GM23338 (cell line): ENCODE measurements around the gene SOAT2. TPM values are rescaled to one million over a fixed set of nuclear protein-coding genes. Genes with fewer than 3 reads are reported as not detected.
"Not testable (repeated sequence)": the region's sequence is repeated elsewhere in the genome, so short reads cannot be mapped to it uniquely, and the experiment has no call there.

Source experiments
- ATAC-seq: fragments of 200-7000 bp; cut with Tn5 transposase; 3 replicates; pipeline ENCODE4 v1.9.1; 2020
- DNase-seq: peaks from one replicate; pipeline ENCODE4 v3.0.0-alpha.2; 2015; ENCODE audit warnings: low spot score
- H2AFZ ChIP-seq: fragments of 200-600 bp; sonication (generic); 2 replicates; pipeline ENCODE4 v1.8.0; 2016; ENCODE audit warnings: antibody characterized with exemption, mild to moderate bottlenecking, moderate library complexity
- H3F3A ChIP-seq: fragments of 200-600 bp; sonication (generic); replicated peaks from 2 replicates; pipeline ENCODE4 v1.8.0; 2017; ENCODE audit warnings: antibody characterized with exemption, mixed run types, low read depth
- H3K27ac ChIP-seq: fragments of 200-600 bp; sonication (generic); 2 replicates; pipeline ENCODE4 v1.6.1; 2016; ENCODE audit warnings: low read depth
- H3K27me3 ChIP-seq: fragments of 200-600 bp; sonication (generic); 2 replicates; pipeline ENCODE4 v1.8.0; 2016; ENCODE audit warnings: mild to moderate bottlenecking, mixed run types, moderate library complexity; ENCODE audit not compliant: insufficient read depth
- H3K36me3 ChIP-seq: fragments of 200-600 bp; sonication (generic); 2 replicates; pipeline ENCODE4 v1.8.0; 2016; ENCODE audit warnings: mild to moderate bottlenecking; ENCODE audit not compliant: insufficient read depth
- H3K4me1 ChIP-seq: fragments of 200-600 bp; sonication (generic); 2 replicates; pipeline ENCODE4 v1.8.0; 2016; ENCODE audit warnings: mild to moderate bottlenecking, moderate library complexity; ENCODE audit not compliant: insufficient read depth
- H3K4me2 ChIP-seq: fragments of 200-600 bp; sonication (generic); 2 replicates; pipeline ENCODE4 v1.7.1; 2017; ENCODE audit warnings: mixed run types
- H3K4me3 ChIP-seq: fragments of 200-600 bp; sonication (generic); 2 replicates; pipeline ENCODE4 v1.6.1; 2016; ENCODE audit warnings: mixed run types
- H3K79me2 ChIP-seq: fragments of 200-600 bp; sonication (generic); replicated peaks from 2 replicates; pipeline ENCODE4 v1.8.0; 2017; ENCODE audit warnings: mild to moderate bottlenecking; ENCODE audit not compliant: insufficient read depth
- H3K9me2 ChIP-seq: fragments of 200-600 bp; sonication (generic); 2 replicates; pipeline ENCODE4 v1.8.0; 2017; ENCODE audit not compliant: insufficient read depth
- H4K20me1 ChIP-seq: fragments of 200-600 bp; sonication (generic); replicated peaks from 2 replicates; pipeline ENCODE4 v1.8.0; 2017; ENCODE audit warnings: mild to moderate bottlenecking; ENCODE audit not compliant: insufficient read depth
- H3K27ac Mint-ChIP-seq: 2 replicates; pipeline ENCODE4 v1.8.0; 2020; ENCODE audit warnings: inconsistent platforms, mild to moderate bottlenecking, moderate library complexity, mixed read lengths
- H3K27me3 Mint-ChIP-seq: 3 replicates; pipeline ENCODE4 v1.8.0; 2022; ENCODE audit warnings: low read depth, mild to moderate bottlenecking, moderate library complexity, mixed read lengths, inconsistent platforms; ENCODE audit not compliant: insufficient read depth, poor library complexity
- H3K36me3 Mint-ChIP-seq: 3 replicates; pipeline ENCODE4 v1.8.0; 2021; ENCODE audit warnings: low read depth, mild to moderate bottlenecking, inconsistent platforms, moderate library complexity, mixed read lengths
- H3K4me1 Mint-ChIP-seq: 3 replicates; pipeline ENCODE4 v1.8.0; 2020; ENCODE audit warnings: mild to moderate bottlenecking, inconsistent platforms, mixed read lengths
- H3K4me3 Mint-ChIP-seq: 3 replicates; pipeline ENCODE4 v1.8.0; 2021; ENCODE audit warnings: moderate library complexity, mild to moderate bottlenecking, inconsistent platforms, mixed read lengths
- H3K9me3 Mint-ChIP-seq: 3 replicates; pipeline ENCODE4 v1.8.0; 2020; ENCODE audit warnings: moderate library complexity, mild to moderate bottlenecking, inconsistent platforms, mixed read lengths
- EZH2phosphoT487 ChIP-seq: fragments of 200-600 bp; sonication (generic); IDR thresholded peaks from one replicate; pipeline ENCODE4 v1.8.1; 2018; ENCODE audit warnings: antibody characterized with exemption; ENCODE audit not compliant: unreplicated experiment
- NANOG ChIP-seq: IDR thresholded peaks from 2 replicates; pipeline ENCODE4 v1.6.1; 2016; ENCODE audit warnings: antibody characterized with exemption, borderline replicate concordance
- POLR2AphosphoS5 ChIP-seq: IDR thresholded peaks from 2 replicates; pipeline ENCODE4 v1.6.1; 2016; ENCODE audit warnings: antibody characterized with exemption, low read depth
- polyA plus RNA-seq: library from polyadenylated mRNA; unstranded; fragments of >200 nt; fragmentation: Nextera tagmentation; extraction: Ambion mirVana; gene quantifications from 2 replicates; pipeline ENCODE4 v1.2.1, GENCODE V29; 2016
- total RNA-seq: library from RNA; depleted of rRNA; stranded (reverse); fragments of >200 nt; shearing (Covaris generic); gene quantifications from 2 replicates; pipeline ENCODE4 v1.2.3, GENCODE V29; 2014
- TF ChIP-seq, protein P1 (sequence below): fragments of 250-450 bp; sonication (Bioruptor Pico); IDR thresholded peaks from 2 replicates; pipeline ENCODE4 v1.5.0; 2020; ENCODE audit warnings: mild to moderate bottlenecking, moderate library complexity

SOAT2 gene
- total and polyA plus RNA-seq, 2 experiments from 2014 or later = not detected

DNA sequence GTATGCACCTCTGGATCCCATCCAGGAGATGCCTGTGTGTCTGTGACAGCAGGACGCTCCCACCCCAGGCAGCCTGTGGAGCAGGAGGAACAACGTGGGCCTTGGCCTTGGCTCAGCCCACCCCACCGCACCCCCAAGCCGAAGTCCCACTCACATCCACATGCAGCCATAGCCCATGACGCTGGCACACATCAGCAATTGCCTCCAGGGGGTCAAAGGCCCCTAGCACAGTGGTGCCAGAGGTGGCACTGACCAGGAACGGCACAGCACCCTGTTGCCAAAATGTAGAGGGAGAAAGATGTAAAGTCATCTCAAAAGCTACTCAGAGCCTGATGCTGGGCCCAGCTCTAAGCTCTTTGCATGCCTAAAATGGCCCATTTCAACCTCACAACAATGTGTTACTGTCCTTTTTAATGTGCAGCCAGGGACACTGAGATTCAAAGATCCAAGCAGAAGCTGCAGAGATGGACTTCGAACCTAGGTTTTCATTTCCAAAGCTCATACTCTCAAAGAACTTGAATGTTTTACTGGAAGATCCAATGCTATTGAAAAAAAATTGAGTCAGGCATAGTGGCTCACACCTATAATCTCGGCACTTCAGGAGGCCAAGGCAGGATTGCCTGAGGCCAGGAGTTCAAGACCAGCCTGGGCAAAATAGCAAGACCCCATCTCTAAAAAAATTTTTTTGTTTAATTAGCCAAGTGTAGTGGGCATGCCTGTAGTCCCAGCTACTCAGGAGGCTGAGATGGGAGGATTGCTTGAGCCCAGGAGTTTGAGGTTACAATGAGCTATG, 58.0 kb downstream of the SOAT2 start:
- no peak overlapping the region for H3K4me3 ChIP-seq
- Mint-ChIP-seq H3K4me3 (no peak overlapping the region), H3K27ac (no peak overlapping the region), H3K4me1 (peaks cover 11% of the 10 kb centered on the region), H3K27me3 (peaks cover 25% of the 10 kb centered on the region), H3K9me3 (no peaks in the 10 kb centered on the region), H3K36me3 (no peaks in the 10 kb centered on the region)
- peaks cover 35% of the 10 kb centered on the region for H3K27me3 ChIP-seq
- ATAC-seq (no peak), DNase-seq (no peak)
- H3K79me2 ChIP-seq = no peaks in the 10 kb centered on the region
- no peak for TF ChIP-seq NANOG
- TF ChIP-seq EZH2phosphoT487 = no peak
- H2AFZ ChIP-seq = no peak overlapping the region
- no peaks in the 10 kb centered on the region for H4K20me1 ChIP-seq
- H3K36me3 ChIP-seq = no peaks in the 10 kb centered on the region
- no peaks in the 10 kb centered on the region for H3K9me2 ChIP-seq
- 0 out of 2 replicates have a peak, but pooled peaks cover 5% of the 10 kb centered on the region for H3F3A ChIP-seq
- H3K4me2 ChIP-seq = no peak overlapping the region
- peaks cover 4% of the 10 kb centered on the region; the same call in 1 of the 2 replicates for H3K4me1 ChIP-seq
- H3K27ac ChIP-seq = no peak overlapping the region

DNA sequence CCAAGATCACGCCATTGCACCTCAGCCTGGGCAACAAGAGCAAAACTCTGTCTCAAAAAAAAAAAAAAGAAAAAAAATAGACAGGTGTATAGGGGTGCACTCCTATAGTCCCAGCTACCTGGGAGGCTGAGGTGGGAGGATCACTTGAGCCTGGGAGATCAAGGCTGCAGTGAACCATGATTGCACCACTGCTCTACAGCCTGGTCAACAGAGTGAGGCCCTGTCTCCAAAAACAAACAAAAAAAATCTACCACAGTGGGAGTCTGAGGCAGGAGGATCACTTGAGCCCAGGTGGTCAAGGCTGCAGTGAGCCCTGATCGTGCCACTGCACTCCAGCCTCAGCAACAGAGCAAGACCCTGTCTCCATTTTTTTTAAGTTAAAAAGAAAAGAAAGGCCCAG, 59.7 kb downstream of the SOAT2 start:
- Mint-ChIP-seq H3K4me1 (peaks cover 11% of the 10 kb centered on the region), H3K27me3 (peaks cover 25% of the 10 kb centered on the region)
- not testable (repeated sequence) for H3K79me2 ChIP-seq, ATAC-seq, H2AFZ ChIP-seq, H3K4me3 ChIP-seq, H3K9me3 Mint-ChIP-seq, H3K9me2 ChIP-seq, H3K36me3 ChIP-seq, H3K27ac ChIP-seq, H3K36me3 Mint-ChIP-seq, H3K4me2 ChIP-seq, H3K4me1 ChIP-seq, H3K27ac Mint-ChIP-seq, H3K4me3 Mint-ChIP-seq, H3F3A ChIP-seq, H4K20me1 ChIP-seq
- DNase-seq = peak; percentile 26
- H3K27me3 ChIP-seq = peaks cover 36% of the 10 kb centered on the region

DNA sequence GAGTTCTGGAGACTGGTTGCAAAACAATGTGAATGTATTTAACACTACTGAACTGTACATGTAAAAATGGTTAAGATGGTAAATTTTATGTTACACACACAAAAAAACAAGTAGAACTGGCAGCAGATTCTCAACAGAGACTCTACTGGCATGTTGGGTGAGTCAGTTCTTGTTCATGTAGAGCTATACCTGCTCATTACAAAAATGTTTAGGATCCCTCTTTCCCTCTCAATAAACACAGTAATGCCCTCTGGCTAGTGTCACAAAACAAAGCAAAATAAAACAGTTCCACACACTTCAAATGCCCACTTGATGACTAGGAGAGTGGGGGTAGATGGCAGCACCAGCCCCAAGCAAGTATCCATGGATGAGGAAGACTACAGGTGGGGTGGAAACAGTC, 63.6 kb downstream of the SOAT2 start:
- Histone ChIP-seq H3K79me2 (no peaks in the 10 kb centered on the region), H3F3A (no peaks in the 10 kb centered on the region), H3K27me3 (peaks cover 37% of the 10 kb centered on the region), H3K36me3 (no peaks in the 10 kb centered on the region), H3K9me2 (no peaks in the 10 kb centered on the region), H3K4me1 (no peaks in the 10 kb centered on the region), H3K27ac (no peak overlapping the region), H2AFZ (no peak overlapping the region), H3K4me2 (no peak overlapping the region), H3K4me3 (no peak overlapping the region), H4K20me1 (no peaks in the 10 kb centered on the region; the same call in none of the 2 replicates)
- Mint-ChIP-seq H3K4me3 (no peak overlapping the region), H3K27ac (no peak overlapping the region), H3K4me1 (peaks cover 10% of the 10 kb centered on the region), H3K36me3 (peaks cover under 1% of the 10 kb centered on the region; the same call in 1 of the 3 replicates), H3K27me3 (peaks cover 22% of the 10 kb centered on the region), H3K9me3 (no peaks in the 10 kb centered on the region)
- no peak for TF ChIP-seq POLR2AphosphoS5
- TF ChIP-seq, protein P1, sequence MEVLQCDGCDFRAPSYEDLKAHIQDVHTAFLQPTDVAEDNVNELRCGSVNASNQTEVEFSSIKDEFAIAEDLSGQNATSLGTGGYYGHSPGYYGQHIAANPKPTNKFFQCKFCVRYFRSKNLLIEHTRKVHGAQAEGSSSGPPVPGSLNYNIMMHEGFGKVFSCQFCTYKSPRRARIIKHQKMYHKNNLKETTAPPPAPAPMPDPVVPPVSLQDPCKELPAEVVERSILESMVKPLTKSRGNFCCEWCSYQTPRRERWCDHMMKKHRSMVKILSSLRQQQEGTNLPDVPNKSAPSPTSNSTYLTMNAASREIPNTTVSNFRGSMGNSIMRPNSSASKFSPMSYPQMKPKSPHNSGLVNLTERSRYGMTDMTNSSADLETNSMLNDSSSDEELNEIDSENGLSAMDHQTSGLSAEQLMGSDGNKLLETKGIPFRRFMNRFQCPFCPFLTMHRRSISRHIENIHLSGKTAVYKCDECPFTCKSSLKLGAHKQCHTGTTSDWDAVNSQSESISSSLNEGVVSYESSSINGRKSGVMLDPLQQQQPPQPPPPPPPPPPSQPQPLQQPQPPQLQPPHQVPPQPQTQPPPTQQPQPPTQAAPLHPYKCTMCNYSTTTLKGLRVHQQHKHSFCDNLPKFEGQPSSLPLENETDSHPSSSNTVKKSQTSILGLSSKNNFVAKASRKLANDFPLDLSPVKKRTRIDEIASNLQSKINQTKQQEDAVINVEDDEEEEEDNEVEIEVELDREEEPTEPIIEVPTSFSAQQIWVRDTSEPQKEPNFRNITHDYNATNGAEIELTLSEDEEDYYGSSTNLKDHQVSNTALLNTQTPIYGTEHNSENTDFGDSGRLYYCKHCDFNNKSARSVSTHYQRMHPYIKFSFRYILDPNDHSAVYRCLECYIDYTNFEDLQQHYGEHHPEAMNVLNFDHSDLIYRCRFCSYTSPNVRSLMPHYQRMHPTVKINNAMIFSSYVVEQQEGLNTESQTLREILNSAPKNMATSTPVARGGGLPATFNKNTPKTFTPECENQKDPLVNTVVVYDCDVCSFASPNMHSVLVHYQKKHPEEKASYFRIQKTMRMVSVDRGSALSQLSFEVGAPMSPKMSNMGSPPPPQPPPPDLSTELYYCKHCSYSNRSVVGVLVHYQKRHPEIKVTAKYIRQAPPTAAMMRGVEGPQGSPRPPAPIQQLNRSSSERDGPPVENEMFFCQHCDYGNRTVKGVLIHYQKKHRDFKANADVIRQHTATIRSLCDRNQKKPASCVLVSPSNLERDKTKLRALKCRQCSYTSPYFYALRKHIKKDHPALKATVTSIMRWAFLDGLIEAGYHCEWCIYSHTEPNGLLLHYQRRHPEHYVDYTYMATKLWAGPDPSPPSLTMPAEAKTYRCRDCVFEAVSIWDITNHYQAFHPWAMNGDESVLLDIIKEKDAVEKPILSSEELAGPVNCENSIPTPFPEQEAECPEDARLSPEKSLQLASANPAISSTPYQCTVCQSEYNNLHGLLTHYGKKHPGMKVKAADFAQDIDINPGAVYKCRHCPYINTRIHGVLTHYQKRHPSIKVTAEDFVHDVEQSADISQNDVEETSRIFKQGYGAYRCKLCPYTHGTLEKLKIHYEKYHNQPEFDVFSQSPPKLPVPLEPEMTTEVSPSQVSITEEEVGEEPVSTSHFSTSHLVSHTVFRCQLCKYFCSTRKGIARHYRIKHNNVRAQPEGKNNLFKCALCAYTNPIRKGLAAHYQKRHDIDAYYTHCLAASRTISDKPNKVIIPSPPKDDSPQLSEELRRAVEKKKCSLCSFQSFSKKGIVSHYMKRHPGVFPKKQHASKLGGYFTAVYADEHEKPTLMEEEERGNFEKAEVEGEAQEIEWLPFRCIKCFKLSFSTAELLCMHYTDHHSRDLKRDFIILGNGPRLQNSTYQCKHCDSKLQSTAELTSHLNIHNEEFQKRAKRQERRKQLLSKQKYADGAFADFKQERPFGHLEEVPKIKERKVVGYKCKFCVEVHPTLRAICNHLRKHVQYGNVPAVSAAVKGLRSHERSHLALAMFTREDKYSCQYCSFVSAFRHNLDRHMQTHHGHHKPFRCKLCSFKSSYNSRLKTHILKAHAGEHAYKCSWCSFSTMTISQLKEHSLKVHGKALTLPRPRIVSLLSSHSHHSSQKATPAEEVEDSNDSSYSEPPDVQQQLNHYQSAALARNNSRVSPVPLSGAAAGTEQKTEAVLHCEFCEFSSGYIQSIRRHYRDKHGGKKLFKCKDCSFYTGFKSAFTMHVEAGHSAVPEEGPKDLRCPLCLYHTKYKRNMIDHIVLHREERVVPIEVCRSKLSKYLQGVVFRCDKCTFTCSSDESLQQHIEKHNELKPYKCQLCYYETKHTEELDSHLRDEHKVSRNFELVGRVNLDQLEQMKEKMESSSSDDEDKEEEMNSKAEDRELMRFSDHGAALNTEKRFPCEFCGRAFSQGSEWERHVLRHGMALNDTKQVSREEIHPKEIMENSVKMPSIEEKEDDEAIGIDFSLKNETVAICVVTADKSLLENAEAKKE (CRISPR knock-in tag) = no peak
- DNase-seq = no peak
- ATAC-seq = no peak
